Aorta (tissue), 5 donors: ENCODE measurements around the gene C5orf15. TPM values are rescaled to one million over a fixed set of nuclear protein-coding genes. Genes with fewer than 3 reads are reported as not detected.
A peak's percentile ranks its signal among the peaks of the same experiment; 100 is the strongest.

Experiments
- ATAC-seq: fragments of 200-7000 bp; cut with Tn5 transposase; one replicate; pipeline ENCODE4 v1.9.1; 2022; ENCODE audit warnings: moderate library complexity; ENCODE audit not compliant: low FRiP score
- DNase-seq, 2 donors: peaks; one replicate each; pipeline ENCODE4 v3.0.0-alpha.2; 2020
- H3K27ac ChIP-seq, 2 donors: one replicate each; pipeline ENCODE4 v1.5.1; 2013; ENCODE audit warnings: low read length in 2 of 2, mild to moderate bottlenecking in 2 of 2, moderate library complexity in 2 of 2, control low read depth in 1 of 2, inconsistent platforms in 1 of 2, low read depth in 1 of 2
- H3K27me3 ChIP-seq, 2 donors: one replicate each; pipeline ENCODE4 v1.6.1; 2013; ENCODE audit warnings: control low read depth in 1 of 2, low read length in 1 of 2, mild to moderate bottlenecking in 1 of 2, moderate library complexity in 1 of 2; ENCODE audit not compliant: insufficient read depth in 2 of 2, control insufficient read depth in 1 of 2
- H3K36me3 ChIP-seq, 2 donors: one replicate each; pipeline ENCODE4 v1.6.1; 2013; ENCODE audit warnings: control low read depth in 1 of 2, low read length in 1 of 2, mild to moderate bottlenecking in 1 of 2; ENCODE audit not compliant: insufficient read depth in 2 of 2, control insufficient read depth in 1 of 2
- H3K4me1 ChIP-seq, 2 donors: one replicate each; pipeline ENCODE4 v1.6.1; 2013; ENCODE audit warnings: low read length in 2 of 2, control low read depth in 1 of 2, mild to moderate bottlenecking in 1 of 2, moderate library complexity in 1 of 2; ENCODE audit not compliant: insufficient read depth in 2 of 2, control insufficient read depth in 1 of 2
- H3K4me3 ChIP-seq, 2 donors: one replicate each; pipeline ENCODE4 v1.5.1; 2013; ENCODE audit warnings: low read length in 2 of 2, control low read depth in 1 of 2, mild to moderate bottlenecking in 1 of 2
- H3K9me3 ChIP-seq: one replicate; pipeline ENCODE4 v1.6.1; 2013; ENCODE audit warnings: mild to moderate bottlenecking, low read length; ENCODE audit not compliant: control insufficient read depth
- WGBS, 2 donors: extraction: QIAGEN DNeasy Blood & Tissue Kit; methylation state at CpG; one replicate each; pipeline ENCODE4 v1.1.7; 2013; 5-methylcytosine and 5-hydroxymethylcytosine counted together
- intact Hi-C, 2 donors: fragments of 100-400 bp; cut with DNase I; formaldehyde crosslinking; loops; one replicate each; pipeline versions ENCODE4 v1.14.2 to v1.15.0; 2022
- polyA plus RNA-seq, 2 donors: library from polyadenylated mRNA; stranded (reverse); fragments of 200-250 nt; gene quantifications; one replicate each; pipeline ENCODE4 v1.2.3, GENCODE V29; 2013
- total RNA-seq, 2 donors: library from RNA; stranded (reverse); fragmentation: NEBNext Ultra II Directional; extraction: Animal tissue kit (Norgen Biotek cat#: 25700); gene quantifications; one replicate each; pipeline ENCODE4 v1.2.1, GENCODE V29; 2021
- donor health status: healthy with polysubstance abuse.
- donor health status: Bipolar disorder and iron deficiency.
- donor health status: DM: no; HTN: no; CAD: no.
- donor health status: DM: no; HTN: no; CAD: no.
- donor health status: DM: yes; HTN: yes; CAD: no.

C5orf15 gene
- total and polyA plus RNA-seq, 4 donors: 18.7 to 34.4 (median 31.4) TPM

DNA sequence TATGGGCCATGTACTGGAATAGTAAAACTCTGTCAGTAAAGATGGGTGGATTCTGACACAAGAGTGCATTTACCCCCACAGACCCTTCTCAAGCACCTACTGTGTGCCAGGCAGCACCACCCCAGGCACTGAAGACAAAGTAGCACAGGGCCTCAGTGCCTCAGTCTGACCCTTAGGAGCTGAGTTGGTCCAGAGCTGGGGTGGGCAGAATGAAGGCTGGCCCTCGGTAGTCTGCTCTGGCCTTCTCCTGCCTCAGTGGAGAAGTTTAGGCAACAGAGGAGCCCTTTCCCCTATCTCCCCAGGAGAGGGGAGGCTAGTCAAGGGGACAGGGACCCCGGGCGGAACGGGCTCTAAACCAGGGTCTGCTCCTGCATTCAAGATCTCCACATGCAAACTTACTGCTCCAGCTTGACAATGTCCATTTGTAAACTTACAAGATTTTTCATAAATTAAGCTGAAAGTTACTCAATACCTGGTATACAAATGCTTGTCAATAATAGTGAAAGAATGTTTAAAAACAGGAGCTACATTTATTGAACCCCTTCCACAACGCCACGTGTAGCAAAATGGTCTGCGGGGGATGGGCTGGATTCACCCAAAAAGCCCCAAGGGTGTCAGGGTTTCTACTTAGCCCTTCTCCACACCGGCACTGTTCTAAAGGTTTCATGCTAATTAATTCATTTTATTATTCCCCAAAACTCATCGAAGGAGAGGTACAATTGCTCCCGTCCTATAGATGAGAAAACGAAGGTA lies 34.8 kb upstream of the C5orf15 start:
- no peaks in the 10 kb centered on the region for H3K9me3 ChIP-seq
- no peak for DNase-seq
- no peaks in the 10 kb centered on the region for H3K27me3 ChIP-seq
- WGBS, 2 donors: 15 to 19% methylated on average over 11 of the region's 11 CpGs
- ATAC-seq: no peak
- H3K4me3 ChIP-seq: peak overlapping the region; percentile 68 to 92
- intact Hi-C loops: no loop called here
- peaks cover 0 to 5% of the 10 kb centered on the region in 2 donors for H3K4me1 ChIP-seq
- H3K27ac ChIP-seq: peak overlapping the region in 1 of 2 donors; percentile 95
- no peaks in the 10 kb centered on the region for H3K36me3 ChIP-seq

GRCh38 chr5:134001938-134002731 lies 33.7 kb upstream of the C5orf15 start:
- WGBS, 2 donors: 93% methylated on average over 13 of the region's 13 CpGs
- Histone ChIP-seq H3K9me3 (no peaks in the 10 kb centered on the region), H3K4me1 (peaks cover 0 to 5% of the 10 kb centered on the region in 2 donors), H3K36me3 (no peaks in the 10 kb centered on the region), H3K27ac (no peak overlapping the region), H3K4me3 (no peak overlapping the region), H3K27me3 (no peaks in the 10 kb centered on the region)
- DNase-seq (no peak), ATAC-seq (no peak)
- intact Hi-C loops: no loop called here

DNA sequence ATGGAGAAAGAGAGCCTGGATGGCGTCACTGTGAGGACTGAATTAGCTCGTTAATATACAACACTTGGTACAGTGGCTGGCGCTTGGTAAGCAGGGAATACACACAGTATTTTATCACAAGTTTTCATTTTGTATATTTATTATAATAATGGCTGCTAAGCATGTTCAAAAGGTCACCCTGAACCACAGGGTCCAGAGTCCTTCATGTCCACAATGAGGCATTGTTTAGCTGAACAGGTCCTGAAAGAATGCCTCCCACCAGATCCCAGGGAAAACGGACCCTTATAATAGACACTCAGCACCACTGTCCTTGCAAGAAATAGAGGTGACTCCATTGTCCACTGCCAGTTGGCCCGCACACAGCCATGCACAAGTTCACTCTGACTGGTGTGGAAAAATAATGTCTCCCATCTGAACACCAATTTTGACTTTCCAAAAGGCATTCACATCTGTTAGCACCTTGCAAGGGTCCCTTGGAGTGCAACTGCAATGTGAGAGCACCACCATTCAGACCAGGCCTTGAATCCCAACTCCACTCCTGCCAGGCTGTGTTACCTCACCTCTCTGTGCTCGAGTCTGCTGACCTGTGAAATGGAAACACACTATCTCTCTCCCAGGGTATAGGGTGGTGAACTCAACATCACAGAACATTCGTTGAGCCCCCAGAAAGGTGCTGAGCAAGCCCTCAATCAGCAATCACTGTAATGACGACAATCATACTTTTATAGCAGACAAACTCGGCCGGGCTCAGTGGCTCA lies 32.5 kb upstream of the C5orf15 start:
- H3K27ac ChIP-seq: no peak overlapping the region

DNA sequence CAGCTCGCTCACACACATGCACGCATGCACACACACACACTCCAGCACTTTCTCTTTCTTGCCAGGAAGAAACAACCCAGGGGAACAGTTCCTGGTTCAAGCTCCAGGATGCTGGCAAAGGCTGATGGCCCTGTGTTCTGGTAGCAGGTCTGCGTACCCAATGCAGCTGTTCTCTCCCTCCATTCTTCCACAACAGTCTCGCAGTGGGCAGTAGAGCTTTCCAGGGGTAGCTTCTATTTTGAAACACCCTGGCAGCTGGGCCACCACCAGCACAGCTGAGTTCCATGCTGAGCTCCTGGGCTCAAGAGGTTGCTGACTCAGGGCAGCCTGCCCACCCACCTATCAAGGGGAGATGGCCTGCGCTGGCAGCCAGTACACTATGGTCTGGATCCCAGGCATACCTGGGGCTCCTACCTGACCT lies 31.7 kb upstream of the C5orf15 start:
- ATAC-seq (no peak), DNase-seq (no peak)
- 69 to 75% methylated on average over 5 of the region's 5 CpGs for WGBS, 2 donors
- no peaks in the 10 kb centered on the region for H3K36me3 ChIP-seq
- H3K27ac ChIP-seq: no peak overlapping the region
- no peaks in the 10 kb centered on the region for H3K27me3 ChIP-seq
- peaks cover 0 to 5% of the 10 kb centered on the region in 2 donors for H3K4me1 ChIP-seq
- intact Hi-C loops: no loop called here
- no peak overlapping the region for H3K4me3 ChIP-seq
- H3K9me3 ChIP-seq: no peaks in the 10 kb centered on the region

More for the DNA sequence above, 32.5 kb upstream of the C5orf15 start:
- Histone ChIP-seq H3K4me1 (peaks cover 0 to 5% of the 10 kb centered on the region in 2 donors), H3K27me3 (no peaks in the 10 kb centered on the region), H3K36me3 (no peaks in the 10 kb centered on the region), H3K4me3 (no peak overlapping the region), H3K9me3 (no peaks in the 10 kb centered on the region)
- DNase-seq: no peak
- intact Hi-C loops: no loop called here
- ATAC-seq: no peak
- WGBS, 2 donors: 91 to 92% methylated on average over 10 of the region's 10 CpGs

DNA sequence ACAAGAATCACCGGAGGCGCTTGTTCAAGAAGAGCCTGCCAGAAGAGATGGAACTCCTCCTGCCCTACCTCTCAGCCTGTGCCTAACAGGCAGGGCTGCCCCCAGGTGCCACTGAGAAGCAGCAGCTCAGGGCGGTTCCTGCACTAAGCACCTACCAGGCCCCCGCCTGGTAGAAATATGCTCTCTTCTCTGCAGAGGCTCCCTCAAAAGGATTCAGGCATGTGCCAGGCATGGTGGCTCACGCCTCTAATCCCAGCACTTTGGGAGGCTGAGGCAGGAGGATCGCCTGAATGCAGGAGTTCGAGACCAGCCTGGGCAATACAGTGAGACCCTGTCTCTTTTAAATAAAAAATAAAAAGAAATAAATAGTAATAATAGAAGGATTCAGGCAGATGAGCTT lies 30.4 kb upstream of the C5orf15 start:
- 95% methylated on average over 7 of the region's 7 CpGs for WGBS, 2 donors
- Histone ChIP-seq H3K4me1 (peaks cover 0 to 5% of the 10 kb centered on the region in 2 donors), H3K4me3 (no peak overlapping the region), H3K27ac (no peak overlapping the region), H3K36me3 (no peaks in the 10 kb centered on the region), H3K9me3 (no peaks in the 10 kb centered on the region), H3K27me3 (no peaks in the 10 kb centered on the region)
- no peak for ATAC-seq
- DNase-seq: no peak
- intact Hi-C loops: no loop called here

DNA sequence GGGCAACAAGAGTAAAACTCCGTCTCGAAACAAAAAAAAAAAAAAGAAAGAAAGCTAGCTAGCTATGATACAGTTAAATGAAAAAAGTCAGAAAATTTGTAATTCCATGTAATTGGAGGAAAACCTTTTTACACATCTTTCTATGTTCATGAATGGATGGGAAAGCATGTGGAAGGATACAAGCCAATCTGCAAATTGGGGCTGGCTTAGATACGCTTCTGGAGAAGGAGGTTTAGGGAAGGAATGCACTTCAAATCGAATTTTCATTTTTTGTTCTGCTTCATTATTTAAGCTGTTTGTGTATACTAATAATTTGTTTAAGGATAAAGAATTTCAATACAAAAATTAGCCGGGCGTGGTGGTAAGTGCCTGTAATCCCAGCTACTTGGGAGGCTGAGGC lies 29.6 kb upstream of the C5orf15 start:
- no peak for DNase-seq
- 91 to 93% methylated on average over 6 of the region's 6 CpGs for WGBS, 2 donors
- no peak overlapping the region for H3K27ac ChIP-seq
- no peaks in the 10 kb centered on the region for H3K36me3 ChIP-seq
- ATAC-seq: no peak
- no peaks in the 10 kb centered on the region for H3K9me3 ChIP-seq
- H3K27me3 ChIP-seq: no peaks in the 10 kb centered on the region
- peaks cover 0 to 5% of the 10 kb centered on the region in 2 donors for H3K4me1 ChIP-seq
- intact Hi-C loops: no loop called here
- H3K4me3 ChIP-seq: no peak overlapping the region

DNA sequence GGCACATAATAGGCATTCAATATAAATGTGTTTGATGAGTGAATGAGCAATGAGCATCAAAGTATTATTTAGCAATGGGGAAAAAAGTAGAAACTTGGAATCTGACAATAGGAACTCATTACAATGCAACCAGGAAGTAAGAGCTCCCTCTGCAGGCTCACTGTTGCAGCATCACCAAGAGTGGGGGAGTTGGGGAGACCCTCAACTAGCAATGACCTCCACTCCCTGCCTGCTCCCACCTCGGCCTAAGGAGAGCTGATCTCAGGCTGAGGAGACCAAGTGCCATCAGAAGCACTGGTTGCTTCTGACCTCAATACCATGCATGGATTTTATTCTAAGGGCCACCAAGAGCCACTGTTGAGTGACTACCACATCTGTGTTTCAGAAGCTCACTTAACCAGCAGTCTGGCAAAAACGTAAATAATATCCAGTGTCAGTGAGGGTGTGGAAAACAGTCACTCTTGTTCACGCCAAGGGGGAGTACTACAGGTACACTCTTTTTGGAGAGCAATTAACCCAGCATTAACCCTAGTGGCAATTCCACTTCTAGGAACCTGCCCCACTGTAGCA lies 28.3 kb upstream of the C5orf15 start:
- Histone ChIP-seq H3K36me3 (no peaks in the 10 kb centered on the region), H3K4me3 (no peak overlapping the region), H3K27me3 (no peaks in the 10 kb centered on the region), H3K4me1 (peaks cover 3 to 5% of the 10 kb centered on the region in 2 donors), H3K27ac (no peak overlapping the region), H3K9me3 (no peaks in the 10 kb centered on the region)
- DNase-seq (no peak), ATAC-seq (no peak)
- intact Hi-C loops: no loop called here
- 85 to 86% methylated on average over 3 of the region's 3 CpGs for WGBS, 2 donors

GRCh38 chr5:133995883-133996563 lies 27.6 kb upstream of the C5orf15 start:
- H3K9me3 ChIP-seq: no peaks in the 10 kb centered on the region
- peaks cover 3 to 5% of the 10 kb centered on the region in 2 donors for H3K4me1 ChIP-seq
- H3K27me3 ChIP-seq: no peaks in the 10 kb centered on the region
- ATAC-seq (no peak), DNase-seq (no peak)
- peaks cover 0 to 3% of the 10 kb centered on the region in 2 donors for H3K36me3 ChIP-seq
- intact Hi-C loops: no loop called here
- no peak overlapping the region for H3K4me3 ChIP-seq
- WGBS, 2 donors: 73 to 77% methylated on average over 7 of the region's 7 CpGs
- no peak overlapping the region for H3K27ac ChIP-seq
